Measurements from ENCODE around the gene COL9A3.
"Not testable (repeated sequence)": the region's sequence is repeated elsewhere in the genome, so short reads cannot be mapped to it uniquely, and the experiment has no call there.

The COL9A3 gene

DNA sequence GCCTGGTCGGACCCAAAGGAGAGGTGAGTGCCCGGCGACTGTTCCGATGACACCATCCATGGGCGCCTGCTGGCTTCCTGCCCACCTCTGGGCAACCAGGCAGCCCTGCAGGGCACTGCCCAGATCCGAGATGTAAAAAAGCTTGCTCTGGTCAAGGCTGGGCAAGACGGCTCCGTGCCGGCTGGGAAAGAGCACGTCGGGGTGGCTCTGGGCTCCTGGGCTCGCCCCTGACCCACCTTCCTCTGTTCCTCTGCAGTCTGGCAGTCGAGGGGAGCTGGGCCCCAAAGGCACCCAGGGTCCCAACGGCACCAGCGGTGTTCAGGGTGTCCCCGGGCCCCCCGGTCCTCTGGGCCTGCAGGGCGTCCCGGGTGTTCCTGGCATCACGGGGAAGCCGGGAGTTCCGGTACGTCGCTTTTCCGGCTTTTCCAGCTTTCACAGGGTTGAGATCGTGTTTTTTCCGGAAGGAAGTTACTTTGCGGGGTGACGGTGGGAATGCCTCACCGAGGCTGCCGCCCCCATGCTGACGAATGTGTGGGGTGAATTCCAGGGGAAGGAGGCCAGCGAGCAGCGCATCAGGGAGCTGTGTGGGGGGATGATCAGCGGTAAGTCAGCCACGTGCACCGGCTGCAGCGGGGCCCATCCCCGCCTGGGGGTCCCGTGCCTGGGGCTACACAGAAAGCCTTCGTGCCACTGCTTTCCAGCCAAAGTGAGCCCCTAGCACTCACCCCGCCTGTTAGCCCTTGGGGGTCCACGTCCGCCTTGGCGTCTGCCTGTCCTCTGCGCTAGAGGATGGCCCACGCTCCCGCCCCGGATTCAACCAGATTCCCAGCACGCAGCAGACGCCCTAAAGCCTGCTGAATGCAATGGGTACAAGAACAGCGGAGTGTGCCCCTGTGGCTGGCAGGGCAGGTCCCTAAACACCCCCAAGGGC lies 19.3 kb downstream of the COL9A3 start:
- DNase-seq (ENCODE audit: low spot score) = no peak

DNA sequence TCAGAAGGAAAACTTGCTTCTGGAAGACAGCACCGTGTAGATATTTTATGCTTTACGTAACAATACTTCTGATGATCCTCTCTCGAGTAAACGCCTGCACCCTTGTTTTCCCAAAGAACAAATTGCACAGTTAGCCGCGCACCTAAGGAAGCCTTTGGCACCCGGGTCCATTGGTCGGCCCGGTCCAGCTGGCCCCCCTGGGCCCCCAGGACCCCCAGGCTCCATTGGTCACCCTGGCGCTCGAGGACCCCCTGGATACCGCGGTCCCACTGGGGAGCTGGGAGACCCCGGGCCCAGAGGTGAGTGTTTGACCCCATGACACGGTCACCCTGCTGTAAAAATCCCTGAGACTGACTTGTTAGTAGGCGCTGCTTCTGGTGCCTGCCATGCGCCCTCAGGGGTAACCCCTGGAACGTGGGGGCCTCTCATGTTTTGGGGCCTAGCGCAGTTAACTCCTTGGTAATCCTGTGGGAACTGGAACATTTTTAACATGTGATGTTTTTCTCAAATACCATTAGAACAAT lies 20.2 kb downstream of the COL9A3 start:
- DNase-seq (ENCODE audit: low spot score) = no peak

DNA sequence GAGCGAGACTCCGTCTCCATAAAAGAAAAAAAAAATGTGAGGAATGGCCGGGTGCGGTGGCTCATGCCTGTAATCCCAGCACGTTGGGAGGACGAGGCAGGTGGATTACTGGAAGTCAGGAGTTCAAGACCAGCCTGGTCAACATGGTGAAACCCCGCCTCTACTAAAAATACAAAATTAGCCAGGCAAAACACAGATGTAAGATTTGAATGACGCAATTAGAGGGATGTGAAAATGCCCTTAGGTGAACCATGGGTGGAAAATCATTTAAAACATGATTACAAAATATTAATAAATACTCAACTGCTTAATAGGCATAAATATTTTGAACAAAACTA lies 20.9 kb downstream of the COL9A3 start:
- no peak for DNase-seq (ENCODE audit: low spot score)

DNA sequence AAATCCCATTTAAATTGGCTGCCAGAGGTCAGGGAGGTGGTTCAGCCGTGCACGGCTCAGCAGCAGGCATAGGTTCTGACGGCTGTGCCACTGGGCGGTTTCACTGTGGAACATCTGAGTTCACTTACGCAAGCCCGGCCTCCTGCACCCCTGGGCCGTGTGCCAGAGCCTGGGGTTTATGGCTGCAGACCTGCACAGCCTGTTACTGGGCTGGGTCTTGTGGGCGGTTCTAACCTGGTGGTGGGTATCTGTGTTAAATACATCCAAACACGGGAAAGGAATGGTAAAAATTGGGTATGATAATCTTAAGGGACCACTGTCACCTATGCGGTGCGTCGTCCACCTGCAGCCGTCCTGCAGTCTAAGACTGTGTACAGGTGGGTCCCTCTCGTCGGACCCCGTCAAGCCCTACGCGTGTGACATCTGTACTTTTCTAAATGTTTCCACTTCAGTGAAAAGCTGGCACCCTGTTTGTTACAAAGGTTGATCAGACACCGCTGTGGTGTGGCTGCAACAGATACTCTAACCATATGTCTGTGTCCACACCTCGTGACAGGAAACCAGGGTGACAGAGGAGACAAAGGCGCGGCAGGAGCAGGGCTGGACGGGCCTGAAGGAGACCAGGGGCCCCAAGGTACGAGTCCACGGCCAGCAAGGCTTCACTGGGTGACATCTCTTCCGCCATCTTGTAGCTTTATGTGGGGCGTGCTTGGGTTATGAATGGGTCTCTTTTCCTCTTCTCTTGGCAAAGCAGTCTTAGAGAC lies 21.5 kb downstream of the COL9A3 start:
- no peak for DNase-seq (ENCODE audit: low spot score)

DNA sequence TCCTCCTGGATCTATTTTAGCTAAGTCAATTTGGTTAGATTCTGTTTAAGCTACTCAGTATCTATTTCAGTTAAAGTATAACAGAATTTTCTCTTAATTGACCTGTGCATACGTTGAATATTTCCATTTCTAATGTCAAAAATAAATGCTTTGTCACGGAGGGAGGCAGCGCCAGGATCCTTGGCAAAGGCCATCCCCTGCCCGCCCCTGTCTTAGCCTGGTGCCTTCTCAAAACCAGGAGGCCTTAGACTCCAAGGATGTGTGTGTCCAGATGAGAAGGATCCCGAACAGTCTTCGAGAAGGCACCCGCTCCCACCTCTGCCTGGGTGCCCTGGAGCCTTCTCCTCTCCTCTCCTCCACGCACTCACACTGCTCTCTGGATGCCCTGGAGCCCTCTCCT lies 22.4 kb downstream of the COL9A3 start:
- no peak for DNase-seq (ENCODE audit: low spot score)

DNA sequence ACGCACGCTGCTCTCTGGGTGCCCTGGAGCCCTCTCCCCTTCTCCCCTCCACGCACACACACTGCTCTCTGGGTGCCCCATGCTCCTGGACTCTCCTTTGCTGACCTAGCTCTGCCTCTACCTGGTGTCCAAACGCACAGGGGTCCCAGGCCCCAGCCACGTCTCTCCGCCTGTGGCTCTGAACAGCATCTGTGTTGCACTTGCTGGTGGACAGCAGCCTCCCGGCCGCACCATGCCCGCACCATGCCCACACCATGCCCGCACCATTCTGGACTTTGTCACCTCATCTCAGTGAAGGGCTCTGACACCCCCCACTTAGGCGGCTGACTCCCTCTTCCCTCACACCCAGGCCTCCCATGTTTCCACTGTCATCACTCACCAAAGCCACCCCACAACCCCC lies 23.0 kb downstream of the COL9A3 start:
- DNase-seq (ENCODE audit: low spot score) = no peak

DNA sequence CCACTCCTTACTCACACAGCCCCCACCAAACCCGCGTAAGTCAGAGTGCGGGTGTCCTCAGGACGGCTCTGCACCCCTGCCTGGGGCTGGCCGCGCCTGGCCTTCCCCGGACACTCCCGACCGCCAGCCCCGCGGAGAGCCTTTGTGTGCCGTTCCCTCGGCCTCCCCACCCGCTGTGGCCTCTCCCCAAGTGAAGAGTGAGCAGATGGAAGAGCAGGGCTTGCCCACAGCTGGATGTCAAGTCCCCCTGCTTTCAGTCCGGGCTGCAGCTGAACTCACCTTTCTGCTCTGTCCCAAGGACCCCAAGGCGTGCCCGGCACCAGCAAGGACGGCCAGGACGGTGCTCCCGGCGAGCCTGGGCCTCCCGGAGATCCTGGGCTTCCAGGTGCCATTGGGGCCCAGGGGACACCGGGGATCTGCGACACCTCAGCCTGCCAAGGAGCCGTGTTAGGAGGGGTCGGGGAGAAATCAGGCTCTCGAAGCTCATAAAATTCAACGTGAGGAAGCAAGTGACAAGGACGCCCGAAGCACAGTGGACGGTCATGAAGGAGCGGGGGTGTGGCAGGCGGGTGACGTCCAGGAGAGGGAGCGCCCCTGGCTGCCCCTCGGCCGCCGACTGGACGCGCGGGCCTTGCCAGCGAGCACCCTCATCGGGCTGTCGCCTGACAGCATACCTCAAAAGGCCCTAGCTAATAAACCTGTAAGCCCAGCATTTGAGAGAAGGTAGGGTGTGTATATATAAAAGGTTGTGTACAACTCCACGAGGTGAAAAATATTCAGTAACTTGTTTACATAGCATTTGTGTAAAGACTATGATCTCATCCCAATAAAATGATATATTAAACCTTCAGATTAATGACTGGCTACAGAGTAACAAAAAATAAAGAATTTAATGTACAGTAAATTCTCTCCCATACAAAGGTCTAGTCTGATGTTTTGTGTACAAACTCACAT lies 23.7 kb downstream of the COL9A3 start:
- DNase-seq (ENCODE audit: low spot score) = no peak

DNA sequence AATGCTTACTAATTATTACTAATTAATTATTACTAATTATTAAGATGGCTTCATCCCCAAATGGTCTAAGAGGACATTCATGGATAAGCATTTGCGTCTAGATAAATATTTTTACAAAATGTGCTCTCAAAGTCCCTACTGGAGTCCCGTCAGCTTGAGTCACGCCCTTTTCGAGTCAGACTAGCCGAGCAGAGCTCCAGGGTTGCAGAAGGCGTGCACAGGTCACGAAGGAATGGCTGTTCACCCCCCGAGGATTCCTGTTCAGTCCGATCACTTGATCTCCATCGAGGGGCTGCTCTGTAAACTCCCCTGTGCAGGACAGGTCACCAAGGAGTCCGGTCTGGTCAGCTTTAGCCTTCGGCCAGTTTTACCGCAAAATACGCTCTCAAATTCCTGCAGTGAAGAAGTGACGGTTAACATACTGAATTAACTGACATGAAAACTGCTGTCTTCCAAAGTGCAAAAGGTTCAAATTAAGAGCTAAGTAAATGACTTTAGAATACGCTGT lies 24.9 kb downstream of the COL9A3 start:
- no peak for DNase-seq (ENCODE audit: low spot score)

DNA sequence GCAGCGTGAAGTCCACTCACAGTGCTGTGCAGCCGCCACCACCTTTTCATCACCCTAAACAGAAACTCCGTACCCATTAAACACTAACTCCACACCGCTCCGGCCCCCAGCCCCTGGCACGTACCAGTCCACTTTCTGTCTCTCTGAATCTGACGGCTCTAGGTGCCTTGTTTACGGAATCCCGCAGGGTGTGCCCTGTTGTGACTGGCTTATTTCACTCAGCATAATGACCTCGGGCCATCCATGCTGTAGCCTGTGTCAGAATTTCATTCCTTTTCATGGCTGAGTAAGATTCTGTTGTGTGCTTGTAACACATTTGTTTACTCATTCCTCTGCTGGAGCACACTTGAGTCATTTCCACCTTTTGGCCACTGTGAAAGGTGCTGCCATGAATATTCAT lies 26.8 kb downstream of the COL9A3 start:
- no peak for DNase-seq (ENCODE audit: low spot score)

DNA sequence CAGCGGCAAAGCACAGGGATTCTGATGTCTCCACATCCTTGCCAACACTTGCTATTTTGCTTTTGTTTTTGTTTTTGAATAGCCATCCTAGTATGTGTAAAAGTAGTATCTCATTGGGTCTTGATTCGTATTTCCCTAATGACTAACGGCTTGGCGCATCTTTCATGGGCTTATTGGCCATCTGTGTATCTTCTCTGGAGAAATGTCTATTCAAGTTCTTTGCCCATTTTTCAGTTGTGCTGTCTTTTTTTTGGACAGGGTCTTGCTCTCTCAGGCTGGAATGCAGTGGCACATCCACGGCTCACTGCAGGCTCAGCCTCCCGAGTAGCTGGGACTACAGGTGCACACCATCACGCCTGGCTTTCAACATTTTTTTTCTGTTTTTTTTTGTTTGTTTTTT lies 27.3 kb downstream of the COL9A3 start:
- DNase-seq (ENCODE audit: low spot score) = no peak

DNA sequence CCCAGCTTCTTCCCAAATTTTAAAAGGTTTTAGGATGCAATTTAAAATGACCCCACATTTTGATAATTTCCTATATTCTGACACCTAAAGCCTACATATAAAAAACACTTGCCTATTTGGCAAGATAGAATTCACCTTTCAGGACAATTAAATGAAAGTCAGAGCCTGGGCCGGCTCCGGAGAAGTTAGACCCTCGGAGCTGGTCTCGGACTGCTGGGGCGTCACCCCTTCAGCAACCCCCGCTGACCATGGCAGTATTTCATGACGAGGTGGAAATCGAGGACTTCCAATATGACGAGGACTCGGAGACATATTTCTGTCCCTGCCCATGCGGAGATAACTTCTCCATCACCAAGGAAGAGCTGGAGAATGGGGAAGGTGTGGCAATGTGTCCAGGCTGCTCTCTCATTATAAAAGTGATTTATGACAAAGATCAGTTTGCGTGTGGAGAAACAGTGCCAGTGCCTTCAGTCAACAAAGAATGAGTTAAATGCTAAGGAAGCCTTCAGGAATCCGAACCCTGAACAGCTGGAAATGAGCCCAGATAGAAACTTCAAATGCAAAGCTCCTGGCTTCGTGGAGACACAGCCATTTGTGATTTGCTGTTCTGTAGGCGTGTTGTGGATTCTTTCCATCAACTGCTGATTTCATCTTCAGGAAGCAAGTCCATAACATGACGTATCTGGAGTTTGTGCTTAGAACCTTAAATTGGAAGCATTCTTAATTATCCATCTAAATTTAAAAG lies 28.7 kb downstream of the COL9A3 start:
- DNase-seq (ENCODE audit: low spot score) = no peak

DNA sequence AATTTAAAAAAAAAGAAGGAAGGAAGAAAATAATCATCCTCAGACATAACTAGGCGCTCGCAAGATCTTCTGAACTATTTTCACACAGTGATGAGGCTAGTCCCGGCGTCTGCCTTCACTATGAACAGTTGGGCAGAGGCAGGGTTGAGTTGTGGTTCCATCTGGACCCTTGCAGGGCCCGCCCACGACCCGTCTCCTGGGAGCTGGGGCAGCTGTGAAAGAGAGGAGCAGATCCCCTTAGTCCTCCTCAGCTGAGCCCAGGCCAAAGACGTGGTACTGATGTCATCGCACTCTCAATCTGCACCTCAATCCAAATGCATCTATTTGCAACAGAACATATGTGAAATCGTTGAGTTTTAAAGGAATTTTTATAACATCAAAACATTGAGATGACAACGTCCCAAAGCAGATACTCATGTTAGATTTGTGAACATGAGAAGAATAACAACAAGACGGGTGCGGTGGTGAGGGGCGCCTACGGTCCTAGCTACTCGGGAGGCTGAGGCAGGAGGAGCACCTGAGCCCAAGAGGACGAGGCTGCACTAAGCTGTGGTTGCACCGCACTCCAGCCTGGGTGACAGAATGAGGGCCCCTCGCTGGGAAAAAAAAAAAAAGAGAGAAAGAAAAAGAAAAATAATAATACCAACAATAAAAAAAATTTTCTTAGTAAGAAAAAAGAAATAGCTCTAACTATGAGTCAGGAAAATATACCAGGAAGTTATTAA lies 29.5 kb downstream of the COL9A3 start:
- no peak for DNase-seq (ENCODE audit: low spot score)

DNA sequence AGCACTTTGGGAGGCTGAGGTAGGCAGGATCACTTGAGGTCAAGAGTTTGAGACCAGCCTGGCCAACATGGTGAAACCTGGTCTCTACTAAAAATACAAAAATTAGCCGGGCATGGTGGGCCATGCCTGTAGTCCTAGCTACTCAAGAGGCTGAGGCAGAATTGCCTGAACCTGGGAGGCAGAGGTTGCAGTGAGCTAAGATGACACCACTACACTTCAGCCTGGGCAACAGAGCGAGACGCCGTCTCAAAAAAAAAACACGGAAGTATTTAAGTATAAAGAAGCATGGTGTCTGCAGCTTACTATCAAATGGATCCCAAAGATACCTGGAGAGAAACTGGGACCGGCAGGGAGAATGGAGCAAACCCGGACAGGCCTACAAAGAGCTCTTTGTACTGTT lies 32.1 kb downstream of the COL9A3 start:
- DNase-seq (ENCODE audit: low spot score) = not testable (repeated sequence)

DNA sequence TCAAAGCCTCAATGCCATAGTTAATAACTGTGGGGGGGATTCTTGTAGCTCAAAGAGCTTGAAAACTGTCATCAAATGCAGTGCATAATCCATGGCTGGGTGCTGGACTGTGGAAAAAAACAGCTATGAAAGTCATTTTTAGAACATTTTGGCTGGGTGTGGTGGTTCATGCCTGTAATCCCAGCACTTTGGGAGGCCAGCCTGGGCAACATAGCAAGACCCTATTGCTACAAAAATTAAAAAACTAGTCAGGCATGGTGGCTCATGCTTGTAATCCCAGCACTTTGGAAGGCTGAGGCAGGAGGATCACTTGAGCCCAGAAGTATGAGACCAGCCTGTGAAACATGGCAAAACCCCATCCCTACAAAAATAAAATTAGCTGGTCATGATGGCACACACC lies 32.6 kb downstream of the COL9A3 start:
- DNase-seq (ENCODE audit: low spot score) = no peak

DNA sequence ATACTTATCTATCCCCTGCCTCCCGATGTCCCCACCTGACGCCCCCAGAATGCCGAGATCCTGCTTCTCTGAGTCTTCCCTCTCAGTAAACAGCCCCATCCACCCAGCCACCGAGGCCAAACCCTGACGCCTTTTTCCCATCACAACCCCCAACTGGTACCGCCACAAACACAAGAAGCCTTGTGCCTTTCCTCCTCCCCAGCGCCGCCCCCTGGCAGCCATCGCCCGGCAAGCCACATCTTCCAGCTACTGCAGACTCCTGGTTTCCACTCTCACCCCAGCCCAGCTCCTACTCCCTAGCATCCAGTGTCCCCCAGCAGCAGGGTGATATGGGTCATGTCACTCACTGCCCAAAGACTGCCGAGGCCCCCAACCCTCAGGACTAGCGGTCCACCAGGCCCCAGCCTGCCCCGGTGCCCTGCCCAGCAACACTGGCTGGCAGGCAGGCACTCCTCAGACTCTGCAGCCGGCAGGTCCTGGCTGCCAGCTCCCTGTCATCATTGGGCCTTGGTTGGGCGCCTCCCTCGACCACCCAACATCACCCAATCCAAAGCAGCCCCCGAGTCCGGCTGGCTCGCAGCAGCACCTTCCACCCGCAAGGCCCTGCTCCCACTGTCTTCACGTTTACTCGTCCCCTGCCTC lies 33.6 kb downstream of the COL9A3 start:
- peak; percentile 88 for DNase-seq (ENCODE audit: low spot score)

DNA sequence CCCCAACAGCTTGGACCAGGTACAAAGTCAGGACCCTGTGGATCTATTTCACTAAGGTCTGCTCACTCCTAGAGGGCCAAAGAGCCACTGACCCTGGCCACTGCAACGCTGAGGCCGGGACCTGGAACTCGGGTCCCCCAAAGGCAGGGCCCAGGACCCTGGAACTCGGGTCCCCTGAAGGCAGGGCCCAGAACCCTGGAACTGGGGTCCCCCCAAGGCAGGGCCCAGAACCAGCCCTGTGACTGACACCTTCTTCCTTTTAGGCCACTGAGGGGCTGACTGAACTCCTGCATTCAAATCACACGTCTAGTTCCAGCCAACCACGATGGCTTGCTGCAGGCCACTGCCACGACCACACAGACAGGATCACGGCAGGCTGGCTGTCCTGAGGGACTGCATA lies 35.3 kb downstream of the COL9A3 start:
- DNase-seq (ENCODE audit: low spot score) = no peak

DNA sequence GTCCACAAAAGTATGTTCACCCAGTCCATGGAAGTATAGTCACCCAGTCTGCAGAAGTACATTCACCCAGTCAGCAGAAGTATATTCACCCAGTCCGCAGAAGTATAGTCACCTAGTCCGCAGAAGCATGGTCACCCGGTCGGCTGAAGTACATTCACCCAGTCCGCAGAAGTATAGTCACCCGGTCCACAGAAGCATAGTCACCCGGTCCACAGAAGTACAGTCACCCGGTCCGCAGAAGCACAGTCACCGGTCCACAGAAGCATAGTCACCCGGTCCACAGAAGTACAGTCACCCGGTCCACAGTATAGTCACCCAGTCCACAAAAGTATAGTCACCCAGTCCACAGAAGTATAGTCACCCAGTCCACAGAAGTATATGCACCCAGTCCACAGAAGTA lies 36.0 kb downstream of the COL9A3 start:
- no peak for DNase-seq (ENCODE audit: low spot score)

DNA sequence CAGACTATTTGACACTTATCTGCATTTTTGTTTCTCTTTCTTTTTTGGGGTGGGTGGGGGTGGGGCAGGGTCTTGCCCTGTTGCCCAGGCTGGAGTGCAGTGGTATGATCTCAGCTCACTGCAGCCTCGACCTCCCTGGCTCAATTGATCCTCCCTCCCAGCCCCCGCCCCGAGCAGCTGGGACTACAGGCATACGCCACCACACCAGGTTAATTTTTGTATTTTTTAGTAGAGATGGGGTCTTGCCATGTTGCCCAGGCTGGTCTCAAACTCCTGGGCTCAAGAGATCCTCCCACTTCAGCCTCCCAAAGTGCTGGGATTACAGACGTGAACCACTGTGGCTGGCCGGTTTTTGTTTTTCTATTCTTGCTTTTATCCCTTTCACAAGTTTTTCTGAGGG lies 36.5 kb downstream of the COL9A3 start:
- not testable (repeated sequence) for DNase-seq (ENCODE audit: low spot score)

DNA sequence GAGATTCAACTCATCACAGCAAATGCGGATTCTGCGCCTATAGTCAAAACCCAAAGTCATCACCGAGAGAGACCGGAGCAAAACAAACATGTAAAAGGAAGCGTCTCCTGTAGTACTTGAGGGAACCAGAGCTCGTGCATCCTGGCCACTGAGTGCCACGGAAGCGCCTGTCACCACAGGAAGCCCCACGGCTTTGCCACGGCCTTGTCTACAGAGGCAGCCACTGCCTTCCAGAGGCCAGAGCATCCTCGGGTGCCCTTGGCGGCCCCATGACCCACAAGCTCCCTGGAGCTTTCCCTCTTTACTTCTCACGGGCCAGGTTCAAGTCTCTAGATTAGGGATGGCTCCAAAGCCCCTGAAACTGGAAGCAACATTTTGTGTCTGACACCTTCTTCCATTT lies 37.3 kb downstream of the COL9A3 start:
- DNase-seq (ENCODE audit: low spot score) = no peak

DNA sequence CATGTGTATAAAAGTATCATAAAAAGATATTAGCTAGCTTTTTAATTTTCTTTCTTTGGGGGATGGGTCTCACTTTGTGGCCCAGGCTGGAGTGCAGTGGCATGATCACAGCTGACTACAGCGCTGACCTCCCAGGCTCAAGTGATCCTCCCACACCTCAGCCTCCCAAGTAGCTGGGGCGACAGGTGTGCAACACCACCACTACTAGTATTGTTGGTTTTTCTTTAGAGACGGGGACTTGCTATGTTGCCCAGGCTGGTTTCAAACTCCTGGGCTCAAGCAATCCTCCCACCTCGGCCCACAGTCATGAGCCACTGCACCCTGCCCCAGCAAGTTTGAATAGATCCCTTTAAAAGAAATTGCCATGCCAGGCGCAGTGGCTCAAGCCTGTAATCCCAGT lies 38.3 kb downstream of the COL9A3 start:
- DNase-seq (ENCODE audit: low spot score) = no peak

Data from putamen (tissue), 1 donor.